H1 (cell line): Measurements from ENCODE around the gene HBD. TPM values are rescaled to one million over a fixed set of nuclear protein-coding genes. Genes with fewer than 3 reads are reported as not detected.

Experiments used
- EP300 ChIP-seq, 2 experiments: IDR thresholded peaks; 1 replicate in 1 of 2; 2 replicates in 1 of 2; pipeline ENCODE4 v1.6.1; 2011 to 2012; ENCODE audit warnings: low read depth in 2 of 2, low read length in 2 of 2, mild to moderate bottlenecking in 2 of 2, borderline replicate concordance in 1 of 2, inconsistent platforms in 1 of 2, moderate library complexity in 1 of 2
- POU5F1 ChIP-seq: IDR thresholded peaks from 2 replicates; pipeline ENCODE4 v1.6.1; 2011; ENCODE audit warnings: low read depth, mild to moderate bottlenecking, low read length, moderate library complexity
- RBBP5 ChIP-seq: IDR thresholded peaks from 2 replicates; pipeline ENCODE4 v1.7.1; 2012; ENCODE audit warnings: low read depth, mild to moderate bottlenecking, inconsistent platforms, low read length, moderate library complexity, borderline replicate concordance
- SIN3A ChIP-seq, 2 experiments: IDR thresholded peaks in 1 of 2; conservative IDR thresholded peaks in 1 of 2; 2 replicates each; pipeline ENCODE4 v1.6.1; 2011 to 2012; ENCODE audit warnings: low read length in 2 of 2, improper control_type of control experiment in 1 of 2, low read depth in 1 of 2, mild to moderate bottlenecking in 1 of 2
- SRF ChIP-seq: IDR thresholded peaks from 2 replicates; pipeline ENCODE4 v1.6.1; 2011; ENCODE audit warnings: mild to moderate bottlenecking, low read depth, low read length, moderate library complexity
- YY1 ChIP-seq: IDR thresholded peaks from 2 replicates; pipeline ENCODE4 v1.6.1; 2011; ENCODE audit warnings: low read depth, mild to moderate bottlenecking, low read length
- polyA plus RNA-seq, 7 experiments: library from polyadenylated mRNA; depleted of rRNA in 3 of 7; stranded (reverse) in 5 of 7; unstranded in 2 of 7; fragments of >200 nt in 5 of 7; fragments of 200-250 nt in 2 of 7; gene quantifications; 1 replicate in 5 of 7; 2 replicates in 1 of 7; 4 replicates in 1 of 7; pipeline versions ENCODE4 v1.2.1 to v1.2.3, GENCODE V29; 2011 to 2013; ENCODE audit warnings: missing spikeins in 2 of 7, mixed read lengths in 2 of 7
- total RNA-seq: library from RNA; stranded (reverse); fragmentation: NEBNext Ultra II Directional; extraction: Animal tissue kit (Norgen Biotek cat#: 25700); gene quantifications from 2 replicates; pipeline ENCODE4 v1.2.1, GENCODE V29; 2021

The HBD gene
- total and polyA plus RNA-seq, 2 of the 8 experiments (the other 6 are each of a cell fraction or from before 2014, with no cell fraction given): not detected

GRCh38 chr11:5232176-5232575 is 2.1 kb downstream of the HBD start (continued):
- no peak for TF ChIP-seq YY1
- TF ChIP-seq RBBP5: no peak
- no peak for TF ChIP-seq POU5F1
- TF ChIP-seq SIN3A (conservative IDR thresholded peaks at IDR 0.05 in 1 of 2, IDR thresholded peaks at IDR 0.05 in 1 of 2; ENCODE audit: low read depth in 1 of 2, low read length in 2 of 2): no peak
- TF ChIP-seq EP300 (IDR thresholded peaks at IDR 0.05; ENCODE audit: borderline replicate concordance in 1 of 2, low read depth in 2 of 2, low read length in 2 of 2): no peak
- no peak for TF ChIP-seq SRF
